T-cell (primary cell): ENCODE data around the gene NPHP4. TPM values are rescaled to one million over a fixed set of nuclear protein-coding genes. Genes with fewer than 3 reads are reported as not detected.
A peak's percentile ranks its signal among the peaks of the same experiment; 100 is the strongest.

Experiments
- ATAC-seq, 4 experiments: fragments of 200-7000 bp in 3 of 4; fragments of 150-1000 bp in 1 of 4; cut with Tn5 transposase; replicated peaks in 1 of 4; 1 replicate in 3 of 4; 2 replicates in 1 of 4; pipeline ENCODE4 v1.10.0; 2021; ENCODE audit warnings: moderate library complexity in 3 of 4, mild to moderate bottlenecking in 2 of 4, moderate number of reproducible peaks in 1 of 4
- CTCF ChIA-PET, 2 donors: fragments of 300-600 bp; sonication (Branson Sonifier 250); formaldehyde crosslinking; loops; one replicate each; lab custom pipeline; 2022; ENCODE audit warnings: antibody characterized with exemption in 2 of 2; lab: Charles Lee
- POLR2A ChIA-PET, 2 donors: fragments of 300-600 bp; sonication (Branson Sonifier 250); formaldehyde crosslinking; loops; one replicate each; lab custom pipeline; 2022; ENCODE audit warnings: antibody characterized with exemption in 2 of 2; lab: Charles Lee
- DNase-seq, 35 experiments: peaks; one replicate each; pipeline versions ENCODE4 v3.0.0 to v3.0.0-alpha.2; 2013 to 2023
- H3K27ac ChIP-seq: one replicate; pipeline ENCODE4 v1.5.1; 2013; ENCODE audit warnings: low read length
- H3K27me3 ChIP-seq, 2 experiments: replicated peaks in 1 of 2; 1 replicate in 1 of 2; 2 replicates in 1 of 2; pipeline versions ENCODE4 v1.6.1 to v1.7.0; 2013; ENCODE audit warnings: low read length in 1 of 2, mixed read lengths in 1 of 2; ENCODE audit not compliant: control insufficient read depth in 2 of 2, insufficient read depth in 2 of 2; ENCODE audit errors: extremely low read depth in 1 of 2
- H3K36me3 ChIP-seq, 2 donors: 1 replicate in 1 of 2; 2 replicates in 1 of 2; pipeline versions ENCODE4 v1.6.1 to v1.7.0; 2013; ENCODE audit warnings: low read length in 1 of 2; ENCODE audit not compliant: control insufficient read depth in 2 of 2, insufficient read depth in 1 of 2; ENCODE audit errors: extremely low read depth in 1 of 2
- H3K4me1 ChIP-seq, 2 experiments: 1 replicate in 1 of 2; 2 replicates in 1 of 2; pipeline versions ENCODE4 v1.6.1 to v1.7.0; 2013; ENCODE audit warnings: low read length in 2 of 2, mixed read lengths in 1 of 2; ENCODE audit not compliant: insufficient read depth in 2 of 2, control insufficient read depth in 1 of 2; ENCODE audit errors: extremely low read depth in 1 of 2
- H3K4me3 ChIP-seq, 2 donors: 1 replicate in 1 of 2; 2 replicates in 1 of 2; pipeline versions ENCODE4 v1.5.1 to v1.7.0; 2013; ENCODE audit warnings: mild to moderate bottlenecking in 2 of 2, low read length in 1 of 2, moderate library complexity in 1 of 2; ENCODE audit not compliant: control insufficient read depth in 1 of 2; ENCODE audit errors: extremely low read depth in 1 of 2
- H3K9me3 ChIP-seq: 2 replicates; pipeline ENCODE4 v1.7.0; 2013
- H3K27ac Mint-ChIP-seq, 2 donors: one replicate each; pipeline ENCODE4 v1.8.0; 2020 to 2021; ENCODE audit warnings: mild to moderate bottlenecking in 2 of 2, mixed read lengths in 2 of 2
- H3K27me3 Mint-ChIP-seq, 2 donors: one replicate each; pipeline ENCODE4 v1.8.0; 2021 to 2022; ENCODE audit warnings: mixed read lengths in 2 of 2
- H3K36me3 Mint-ChIP-seq: one replicate; pipeline ENCODE4 v1.8.0; 2021; ENCODE audit warnings: mixed read lengths
- H3K4me1 Mint-ChIP-seq, 3 donors: one replicate each; pipeline ENCODE4 v1.8.0; 2020 to 2022; ENCODE audit warnings: mixed read lengths in 3 of 3, mild to moderate bottlenecking in 1 of 3
- H3K4me3 Mint-ChIP-seq, 3 donors: one replicate each; pipeline ENCODE4 v1.8.0; 2020 to 2022; ENCODE audit warnings: mild to moderate bottlenecking in 3 of 3, mixed read lengths in 3 of 3, moderate library complexity in 3 of 3
- H3K9me3 Mint-ChIP-seq, 3 donors: one replicate each; pipeline ENCODE4 v1.8.0; 2020 to 2022; ENCODE audit warnings: mixed read lengths in 3 of 3
- WGBS: methylation state at CpG from one replicate; pipeline ENCODE4 v1.1.5; 2013; ENCODE audit warnings: missing lambda C conversion rate; ENCODE audit not compliant: insufficient coverage; 5-methylcytosine and 5-hydroxymethylcytosine counted together
- total RNA-seq, 35 experiments: library from RNA in 6 of 35; stranded (reverse) in 6 of 35; fragments of 120-200 nt in 1 of 35; gene quantifications; one replicate each; pipeline versions ENCODE4 v1.2.1 to v1.2.4 and lab custom pipeline; 2013 to 2026

NPHP4 gene
- total RNA-seq, 5 donors from 2014 or later (not counting 1 experiment from before 2014, with no cell fraction given) = 9.0 to 10.5 (median 9.8) TPM

GRCh38 chr1:5959667-5960230 lies 32.5 kb downstream of the NPHP4 start:
- no peak for DNase-seq
- Mint-ChIP-seq H3K4me3 (no peak overlapping the region), H3K9me3 (no peaks in the 10 kb centered on the region), H3K27me3 (no peaks in the 10 kb centered on the region), H3K36me3 (peaks cover 36% of the 10 kb centered on the region), H3K4me1 (peaks cover 7 to 13% (median 9%) of the 10 kb centered on the region in 3 donors), H3K27ac (no peak overlapping the region)
- Histone ChIP-seq H3K4me1 (no peaks in the 10 kb centered on the region), H3K4me3 (no peak overlapping the region), H3K27me3 (no peaks in the 10 kb centered on the region), H3K27ac (no peak overlapping the region), H3K36me3 (peaks cover 0 to 4% of the 10 kb centered on the region in 2 donors), H3K9me3 (no peaks in the 10 kb centered on the region)
- CTCF ChIA-PET = no interaction called here
- 96% methylated on average over 9 of the region's 9 CpGs for WGBS
- ATAC-seq = no peak
- POLR2A ChIA-PET = no interaction called here

GRCh38 chr1:5959087-5959486 lies 33.1 kb downstream of the NPHP4 start:
- Histone ChIP-seq H3K36me3 (peaks cover 0 to 4% of the 10 kb centered on the region in 2 donors), H3K27me3 (no peaks in the 10 kb centered on the region), H3K9me3 (no peaks in the 10 kb centered on the region), H3K4me3 (no peak overlapping the region), H3K27ac (no peak overlapping the region), H3K4me1 (no peaks in the 10 kb centered on the region)
- H3K27ac Mint-ChIP-seq = no peak overlapping the region
- H3K27me3 Mint-ChIP-seq = no peaks in the 10 kb centered on the region
- WGBS = 97% methylated on average over 13 of the region's 13 CpGs
- H3K4me3 Mint-ChIP-seq = no peak overlapping the region
- DNase-seq (no peak), ATAC-seq (no peak)
- ChIA-PET POLR2A (no interaction called here), CTCF (no interaction called here)
- peaks cover 40% of the 10 kb centered on the region for H3K36me3 Mint-ChIP-seq
- no peaks in the 10 kb centered on the region for H3K9me3 Mint-ChIP-seq
- peaks cover 11 to 19% (median 12%) of the 10 kb centered on the region in 3 donors for H3K4me1 Mint-ChIP-seq

DNA sequence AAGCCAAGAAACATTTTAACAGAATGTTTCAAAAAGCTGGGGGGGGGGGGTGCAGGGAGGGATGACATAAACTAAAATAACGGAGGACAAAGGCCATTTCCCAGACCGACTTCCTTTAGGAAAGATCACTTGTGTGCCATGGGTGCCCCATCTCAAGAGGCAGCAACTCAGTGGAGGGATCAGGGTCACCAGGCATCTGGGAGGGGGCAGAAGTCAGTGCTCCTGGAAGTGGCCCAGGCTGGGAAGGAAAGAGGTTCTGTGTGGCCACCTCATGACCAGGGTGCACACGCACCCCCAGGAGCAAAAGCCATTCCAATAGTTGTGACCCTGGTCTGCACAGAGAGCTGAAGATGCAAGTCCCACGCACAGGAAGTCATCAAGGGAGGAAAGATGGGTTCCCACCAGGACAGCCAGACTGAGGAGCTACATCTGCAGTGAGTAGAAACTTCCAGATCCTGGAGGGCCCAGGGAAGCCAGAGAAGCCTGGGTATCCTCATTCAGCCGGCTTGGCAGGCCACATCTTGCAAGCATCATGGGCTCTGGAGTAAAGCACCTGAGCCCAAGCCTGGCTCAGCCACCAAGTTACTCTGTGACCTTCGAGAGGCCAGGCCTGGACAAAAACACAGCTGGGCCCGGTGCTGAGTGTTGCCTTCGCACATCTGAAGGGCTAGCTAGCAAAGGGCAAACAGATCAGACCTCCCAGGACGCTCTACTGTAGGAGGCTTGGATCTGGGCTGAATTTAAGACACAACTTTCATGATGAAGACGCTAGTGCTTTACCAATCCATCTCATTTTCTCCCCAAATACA lies 36.0 kb downstream of the NPHP4 start:
- H3K4me1 ChIP-seq = no peaks in the 10 kb centered on the region
- no peak overlapping the region for H3K4me3 Mint-ChIP-seq
- peaks cover 53% of the 10 kb centered on the region for H3K36me3 Mint-ChIP-seq
- ATAC-seq (no peak), DNase-seq (no peak)
- ChIA-PET CTCF (no interaction called here), POLR2A (interaction anchor here in 1 of 2 donors (0.6 kb wide), 1 partner anchor 1755 kb away, joined by 3 read pairs; no protein-coding TSS in a partner anchor)
- no peaks in the 10 kb centered on the region for H3K9me3 Mint-ChIP-seq
- no peaks in the 10 kb centered on the region for H3K9me3 ChIP-seq
- no peak overlapping the region for H3K4me3 ChIP-seq
- no peaks in the 10 kb centered on the region for H3K27me3 ChIP-seq
- 94% methylated on average over 4 of the region's 10 CpGs for WGBS
- H3K27ac ChIP-seq = no peak overlapping the region
- H3K36me3 ChIP-seq = peaks cover 0 to under 1% of the 10 kb centered on the region in 2 donors
- peaks cover 11 to 19% (median 12%) of the 10 kb centered on the region in 3 donors for H3K4me1 Mint-ChIP-seq
- H3K27me3 Mint-ChIP-seq = no peaks in the 10 kb centered on the region
- no peak overlapping the region for H3K27ac Mint-ChIP-seq

DNA sequence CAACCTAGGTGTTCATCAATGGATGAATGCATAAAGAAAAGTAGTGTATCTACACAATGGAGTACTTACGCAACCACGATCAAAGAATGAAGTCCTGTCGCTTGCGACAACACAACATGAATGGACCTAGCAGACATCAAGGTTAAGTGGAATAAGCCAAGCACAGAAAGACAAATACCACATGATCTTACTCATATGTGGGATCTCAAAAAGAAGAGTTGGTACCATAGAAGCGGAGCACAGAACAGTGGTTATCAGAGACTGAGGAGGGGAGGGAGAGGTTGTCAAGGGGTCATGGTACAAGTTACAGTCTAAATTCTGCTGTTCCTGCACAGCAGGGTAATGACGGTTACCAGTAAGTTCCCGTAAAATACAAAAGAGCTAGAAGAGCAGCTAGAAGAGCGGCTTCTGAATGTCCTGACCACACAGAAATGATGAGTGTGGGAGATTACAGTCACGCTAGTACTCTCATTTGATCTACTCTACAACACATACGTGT lies 36.7 kb downstream of the NPHP4 start:
- no peaks in the 10 kb centered on the region for H3K9me3 Mint-ChIP-seq
- Histone ChIP-seq H3K9me3 (no peaks in the 10 kb centered on the region), H3K4me1 (no peaks in the 10 kb centered on the region), H3K36me3 (peaks cover 0 to 4% of the 10 kb centered on the region in 2 donors), H3K4me3 (no peak overlapping the region), H3K27ac (no peak overlapping the region), H3K27me3 (no peaks in the 10 kb centered on the region)
- H3K4me1 Mint-ChIP-seq = peaks cover 11 to 22% (median 12%) of the 10 kb centered on the region in 3 donors
- WGBS = 80% methylated on average over 2 of the region's 10 CpGs
- peaks cover 46% of the 10 kb centered on the region for H3K36me3 Mint-ChIP-seq
- no peak overlapping the region for H3K27ac Mint-ChIP-seq
- POLR2A ChIA-PET = interaction anchor here in 1 of 2 donors (0.6 kb wide), 1 partner anchor 1754 kb away, joined by 3 read pairs; no protein-coding TSS in a partner anchor
- no peak for ATAC-seq
- H3K4me3 Mint-ChIP-seq = no peak overlapping the region
- H3K27me3 Mint-ChIP-seq = no peaks in the 10 kb centered on the region
- no peak for DNase-seq
- CTCF ChIA-PET = no interaction called here

- Histone ChIP-seq H3K36me3 (peaks cover 0 to 4% of the 10 kb centered on the region in 2 donors), H3K9me3 (no peaks in the 10 kb centered on the region), H3K4me3 (no peak overlapping the region), H3K27ac (no peak overlapping the region), H3K27me3 (no peaks in the 10 kb centered on the region), H3K4me1 (no peaks in the 10 kb centered on the region)
- peaks cover 44% of the 10 kb centered on the region for H3K36me3 Mint-ChIP-seq
- no peak overlapping the region for H3K4me3 Mint-ChIP-seq
- H3K4me1 Mint-ChIP-seq = peaks cover 11 to 24% (median 12%) of the 10 kb centered on the region in 3 donors
- no peaks in the 10 kb centered on the region for H3K27me3 Mint-ChIP-seq
- H3K9me3 Mint-ChIP-seq = no peaks in the 10 kb centered on the region
- H3K27ac Mint-ChIP-seq = peak overlapping the region in 1 of 2 donors; percentile 4
- ChIA-PET POLR2A (no interaction called here), CTCF (interaction anchor here in 1 of 2 donors (0.7 kb wide), 1 partner anchor 505 kb away, joined by 3 read pairs; no protein-coding TSS in a partner anchor)
- DNase-seq (no peak), ATAC-seq (peak in 2 of 4 experiments; percentile 55 to 56)
- no CpG with 5 or more reads among the region's 5 CpGs for WGBS
Observed at GRCh38 chr1:5954964-5955363, 37.3 kb downstream of the NPHP4 start.

GRCh38 chr1:5953386-5953785 lies 38.8 kb downstream of the NPHP4 start:
- Mint-ChIP-seq H3K36me3 (peaks cover 43% of the 10 kb centered on the region), H3K27ac (no peak overlapping the region), H3K4me3 (no peak overlapping the region), H3K27me3 (no peaks in the 10 kb centered on the region), H3K9me3 (no peaks in the 10 kb centered on the region), H3K4me1 (peaks cover 11 to 20% (median 12%) of the 10 kb centered on the region in 3 donors)
- CTCF ChIA-PET = no interaction called here
- Histone ChIP-seq H3K9me3 (no peaks in the 10 kb centered on the region), H3K4me1 (no peaks in the 10 kb centered on the region), H3K4me3 (no peak overlapping the region), H3K27ac (no peak overlapping the region), H3K36me3 (peaks cover 0 to 4% of the 10 kb centered on the region in 2 donors), H3K27me3 (no peaks in the 10 kb centered on the region)
- DNase-seq (no peak), ATAC-seq (no peak)
- 95% methylated on average over 9 of the region's 11 CpGs for WGBS
- POLR2A ChIA-PET = no interaction called here
